SK-N-SH treated with all-trans-retinoic acid at 6 μM for 48 hours (cell line): ENCODE results near the gene LCE3B.

Experiments used
- ARNTL ChIP-seq: fragments of 450-650 bp; formaldehyde crosslinking; IDR thresholded peaks from 2 replicates; pipeline ENCODE4 v1.5.0; 2020; ENCODE audit warnings: low read depth, mild to moderate bottlenecking, moderate library complexity, borderline replicate concordance
- CREB5 ChIP-seq: fragments of 250-450 bp; sonication (Bioruptor Pico); IDR thresholded peaks from 2 replicates; pipeline ENCODE4 v1.5.1; 2020; ENCODE audit warnings: low read depth, mild to moderate bottlenecking, moderate library complexity
- CSRNP3 ChIP-seq: fragments of 250-450 bp; sonication (Bioruptor Pico); IDR thresholded peaks from 2 replicates; pipeline ENCODE4 v1.5.1; 2021; ENCODE audit warnings: mild to moderate bottlenecking, moderate library complexity
- PPARA ChIP-seq: fragments of 250-450 bp; sonication (Bioruptor Pico); IDR thresholded peaks from 2 replicates; pipeline ENCODE4 v1.5.0; 2020; ENCODE audit warnings: mild to moderate bottlenecking, borderline replicate concordance
- RARB ChIP-seq: fragments of 250-450 bp; sonication (Bioruptor Pico); IDR thresholded peaks from 2 replicates; pipeline ENCODE4 v1.8.0; 2021; ENCODE audit warnings: mild to moderate bottlenecking, moderate library complexity
- SNAI2 ChIP-seq: fragments of 250-450 bp; sonication (Bioruptor Pico); IDR thresholded peaks from 2 replicates; pipeline ENCODE4 v1.5.0; 2020; ENCODE audit warnings: mild to moderate bottlenecking, moderate library complexity
- ZFP3 ChIP-seq: fragments of 250-450 bp; sonication (Bioruptor Pico); IDR thresholded peaks from 2 replicates; pipeline ENCODE4 v1.5.0; 2020; ENCODE audit warnings: mild to moderate bottlenecking, moderate library complexity
- ZNF70 ChIP-seq: fragments of 450-650 bp; formaldehyde crosslinking; IDR thresholded peaks from 2 replicates; pipeline ENCODE4 v1.5.0; 2020; ENCODE audit warnings: mild to moderate bottlenecking, moderate library complexity

- TF ChIP-seq CREB5 (CRISPR knock-in tag) = no peak
- no peak for TF ChIP-seq PPARA (CRISPR knock-in tag)
- no peak for TF ChIP-seq CSRNP3 (CRISPR knock-in tag)
- TF ChIP-seq ARNTL (CRISPR knock-in tag) = no peak
- TF ChIP-seq ZFP3 (CRISPR knock-in tag) = no peak
- no peak for TF ChIP-seq RARB (CRISPR knock-in tag)
- TF ChIP-seq ZNF70 (CRISPR knock-in tag) = no peak
- no peak for TF ChIP-seq SNAI2 (CRISPR knock-in tag)
Observed at GRCh38 chr1:152613511-152613910, at the start of gene LCE3B.
